ENCODE measurements around the gene TBC1D10B.
"Not testable (repeated sequence)": the region's sequence is repeated elsewhere in the genome, so short reads cannot be mapped to it uniquely, and the experiment has no call there.

TBC1D10B gene

GRCh38 chr16:30335028-30335597 lies 35.2 kb downstream of the TBC1D10B start:
- peak; percentile 85 for DNase-seq (ENCODE audit: low spot score)

- peak; percentile 81 for DNase-seq (ENCODE audit: low spot score)
These were observed 35.8 kb downstream of the TBC1D10B start for GRCh38 chr16:30334473-30334989.

DNA sequence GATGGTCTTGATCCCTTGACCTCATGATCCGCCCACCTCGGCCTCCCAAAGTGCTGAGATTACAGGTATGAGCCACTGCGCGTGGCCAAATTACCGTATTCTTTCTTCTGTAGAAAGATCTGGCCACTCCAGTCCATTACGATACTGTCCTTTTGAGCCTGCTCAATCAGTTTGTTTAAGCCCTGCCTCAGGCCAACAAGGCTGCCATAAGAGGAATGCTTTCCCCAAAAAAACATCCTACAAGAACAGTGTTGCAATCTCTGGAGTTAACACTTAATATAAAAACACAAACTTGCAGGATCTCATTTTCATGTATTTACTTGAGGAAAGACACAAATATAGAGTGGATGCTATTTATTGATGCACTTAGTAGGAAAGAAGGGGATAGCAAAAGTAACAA lies 46.1 kb downstream of the TBC1D10B start:
- not testable (repeated sequence) for DNase-seq (ENCODE audit: low spot score)

GRCh38 chr16:30318647-30319046 lies 51.6 kb downstream of the TBC1D10B start:
- not testable (repeated sequence) for DNase-seq (ENCODE audit: low spot score)

GRCh38 chr16:30310937-30311336 lies 59.4 kb downstream of the TBC1D10B start:
- DNase-seq (ENCODE audit: low spot score) = not testable (repeated sequence)

DNA sequence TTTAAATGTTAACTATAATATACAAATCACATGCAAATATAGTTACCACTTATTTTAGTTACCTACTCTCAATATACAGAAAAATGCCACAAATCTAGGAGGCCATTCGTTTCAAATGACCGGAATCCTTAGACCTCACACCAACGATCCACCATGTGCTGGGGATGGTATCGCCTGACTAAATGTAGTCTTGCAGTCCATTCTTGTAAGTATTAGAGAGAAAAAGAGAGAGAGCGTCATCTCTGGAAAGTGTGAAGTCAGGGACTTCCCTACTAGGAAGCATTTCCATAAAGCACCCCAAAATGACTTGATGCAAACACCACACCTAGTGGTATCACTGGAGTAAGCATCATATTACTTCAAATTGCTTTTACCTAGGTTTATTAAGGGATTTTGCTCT lies 61.0 kb downstream of the TBC1D10B start:
- DNase-seq (ENCODE audit: low spot score) = not testable (repeated sequence)
